ENCODE results near the gene ZNF385D.
A peak's percentile ranks its signal among the peaks of the same experiment; 100 is the strongest.

ZNF385D gene

DNA sequence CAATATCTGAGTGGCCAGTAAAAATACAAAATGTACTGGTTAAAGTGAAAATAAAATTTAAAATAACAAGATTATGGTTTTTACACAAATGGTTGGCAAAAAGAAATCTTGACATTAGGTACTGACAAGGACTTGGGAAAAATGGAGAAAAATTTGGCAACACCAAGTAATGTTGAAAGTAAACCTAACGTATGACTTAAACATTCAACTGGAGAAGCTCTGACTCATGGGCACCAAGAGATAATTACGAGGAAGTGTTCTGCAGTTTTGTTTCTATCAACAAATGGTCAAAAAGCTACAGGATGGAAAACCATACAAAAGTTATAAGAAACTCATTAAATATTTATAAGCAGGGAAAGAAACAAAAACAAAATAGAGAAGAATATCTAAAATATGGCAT lies 177.7 kb downstream of the ZNF385D start:
- H3K27ac ChIP-seq = no peak overlapping the region
- TF ChIP-seq, protein P1, sequence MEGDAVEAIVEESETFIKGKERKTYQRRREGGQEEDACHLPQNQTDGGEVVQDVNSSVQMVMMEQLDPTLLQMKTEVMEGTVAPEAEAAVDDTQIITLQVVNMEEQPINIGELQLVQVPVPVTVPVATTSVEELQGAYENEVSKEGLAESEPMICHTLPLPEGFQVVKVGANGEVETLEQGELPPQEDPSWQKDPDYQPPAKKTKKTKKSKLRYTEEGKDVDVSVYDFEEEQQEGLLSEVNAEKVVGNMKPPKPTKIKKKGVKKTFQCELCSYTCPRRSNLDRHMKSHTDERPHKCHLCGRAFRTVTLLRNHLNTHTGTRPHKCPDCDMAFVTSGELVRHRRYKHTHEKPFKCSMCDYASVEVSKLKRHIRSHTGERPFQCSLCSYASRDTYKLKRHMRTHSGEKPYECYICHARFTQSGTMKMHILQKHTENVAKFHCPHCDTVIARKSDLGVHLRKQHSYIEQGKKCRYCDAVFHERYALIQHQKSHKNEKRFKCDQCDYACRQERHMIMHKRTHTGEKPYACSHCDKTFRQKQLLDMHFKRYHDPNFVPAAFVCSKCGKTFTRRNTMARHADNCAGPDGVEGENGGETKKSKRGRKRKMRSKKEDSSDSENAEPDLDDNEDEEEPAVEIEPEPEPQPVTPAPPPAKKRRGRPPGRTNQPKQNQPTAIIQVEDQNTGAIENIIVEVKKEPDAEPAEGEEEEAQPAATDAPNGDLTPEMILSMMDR (conservative IDR thresholded peaks at IDR 0.05) = no peak

GRCh38 chr3:21564531-21564930 lies 186.5 kb downstream of the ZNF385D start:
- no peak overlapping the region for H3K27ac ChIP-seq
- TF ChIP-seq, protein P1 (conservative IDR thresholded peaks at IDR 0.05) = no peak

- TF ChIP-seq, protein P1 (conservative IDR thresholded peaks at IDR 0.05) = no peak
Measured at GRCh38 chr3:21562243-21562642, 188.8 kb downstream of the ZNF385D start.

DNA sequence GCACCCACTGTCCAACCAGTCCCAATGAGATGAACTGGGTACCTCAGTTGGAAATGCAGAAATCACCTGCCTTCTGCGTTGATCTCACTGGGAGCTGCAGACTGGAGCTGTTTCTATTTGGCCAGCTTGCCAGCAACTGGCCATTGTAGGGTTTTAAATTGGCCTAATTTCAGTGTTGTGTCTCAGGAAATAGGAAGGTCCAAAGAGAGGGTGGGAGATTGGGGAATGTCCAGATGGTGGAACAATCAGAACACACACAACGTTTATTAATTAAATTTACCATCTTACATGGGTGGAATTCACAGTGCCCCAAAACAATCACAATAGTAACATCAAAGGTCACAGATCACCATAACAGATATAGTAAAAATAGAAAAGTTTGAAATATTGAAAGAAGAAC lies 189.5 kb downstream of the ZNF385D start:
- TF ChIP-seq, protein P1 (conservative IDR thresholded peaks at IDR 0.05) = no peak
- H3K27ac ChIP-seq = no peak overlapping the region

More at GRCh38 chr3:21562243-21562642, 188.8 kb downstream of the ZNF385D start:
- H3K27ac ChIP-seq = no peak overlapping the region

GRCh38 chr3:21551019-21551418 lies 200.0 kb downstream of the ZNF385D start:
- TF ChIP-seq, protein P1 (conservative IDR thresholded peaks at IDR 0.05) = peak; percentile 32; the same call in 1 of the 2 replicates
- H3K27ac ChIP-seq = no peak overlapping the region

GRCh38 chr3:21544076-21544462 lies 206.9 kb downstream of the ZNF385D start:
- H3K27ac ChIP-seq = no peak overlapping the region
- TF ChIP-seq, protein P1 (conservative IDR thresholded peaks at IDR 0.05) = no peak

DNA sequence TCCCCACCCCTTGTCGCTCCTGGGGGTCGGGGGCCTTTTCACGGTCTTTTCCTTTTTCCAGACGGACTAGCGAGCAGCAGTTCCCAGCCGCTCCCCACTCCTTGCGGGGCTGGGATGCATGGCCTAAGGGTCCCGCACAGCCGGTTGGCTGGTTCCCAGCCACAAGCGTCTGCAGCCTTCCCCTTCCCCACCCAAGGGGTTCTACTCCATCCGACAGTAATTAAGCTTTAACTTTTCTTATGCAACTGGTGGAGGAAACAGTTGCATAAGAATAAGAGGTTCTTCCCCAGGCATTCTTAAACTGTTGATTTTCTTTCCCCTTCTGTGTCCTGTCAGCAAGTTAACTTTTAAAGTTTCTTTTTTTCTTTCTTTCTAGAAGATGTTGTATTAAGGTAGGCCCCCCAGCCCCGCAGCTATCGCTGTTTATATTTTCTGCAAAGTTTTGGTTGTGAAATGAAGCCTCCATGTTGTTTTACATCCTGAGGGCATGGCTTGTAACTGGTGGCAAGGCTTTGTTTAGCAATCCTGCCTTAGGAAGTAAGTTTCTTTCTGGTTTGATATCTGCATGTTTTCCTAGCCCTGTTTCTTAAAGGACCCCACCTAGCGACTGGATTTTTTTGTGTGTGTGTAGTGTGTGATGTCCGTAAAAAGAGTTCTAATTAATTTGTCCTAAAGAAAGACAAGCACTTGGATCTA lies 207.5 kb downstream of the ZNF385D start:
- no peak overlapping the region for H3K27ac ChIP-seq
- TF ChIP-seq, protein P1 (conservative IDR thresholded peaks at IDR 0.05) = no peak

Measured in VCaP (cell line).